Erythroblast (primary cell): ENCODE results near the gene ADCY1.
"Not testable (repeated sequence)": the region's sequence is repeated elsewhere in the genome, so short reads cannot be mapped to it uniquely, and the experiment has no call there.

Experiments used
- GATA1 ChIP-seq: IDR thresholded peaks from 2 replicates; pipeline ENCODE4 v1.6.1; 2011; ENCODE audit warnings: low read depth, mild to moderate bottlenecking, control low read depth, low read length, moderate library complexity
- POLR2A ChIP-seq: IDR thresholded peaks from 2 replicates; pipeline ENCODE4 v1.6.1; 2011; ENCODE audit warnings: mild to moderate bottlenecking, low read length

DNA sequence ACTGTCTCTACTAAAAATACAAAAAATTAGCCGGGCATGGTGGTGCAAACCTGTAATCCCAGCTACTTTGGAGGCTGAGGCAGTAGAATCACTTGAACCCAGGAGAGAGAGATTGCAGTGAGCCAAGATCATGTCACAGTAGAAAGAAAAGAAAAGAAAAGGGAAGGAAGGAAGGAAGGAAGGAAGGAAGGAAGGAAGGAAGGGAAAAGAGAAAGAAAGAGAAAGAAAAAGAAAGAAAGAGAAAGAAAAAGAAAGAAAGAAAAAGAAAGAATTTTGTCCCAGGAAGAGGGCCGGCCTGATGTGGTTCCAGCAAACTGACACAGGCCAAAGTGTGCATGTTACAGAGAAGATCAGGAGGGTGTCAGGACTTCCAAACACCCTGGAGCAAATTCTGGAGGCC is 151.1 kb downstream of the ADCY1 start:
- not testable (repeated sequence) for TF ChIP-seq POLR2A, GATA1
